K562 (cell line): Measurements from ENCODE around the gene GGA2. TPM values are rescaled to one million over a fixed set of nuclear protein-coding genes. Genes with fewer than 3 reads are reported as not detected.

Experiments
- BRD9 ChIP-seq: fragments of 450-650 bp; IDR thresholded peaks from 2 replicates; pipeline ENCODE4 v1.6.1; 2018; ENCODE audit warnings: low read depth; ENCODE audit not compliant: partially characterized antibody
- EWSR1 ChIP-seq: fragments of 450-650 bp; IDR thresholded peaks from 2 replicates; pipeline ENCODE4 v1.6.1; 2018; ENCODE audit warnings: borderline replicate concordance, mild to moderate bottlenecking, low read depth, moderate library complexity; ENCODE audit not compliant: partially characterized antibody
- FOXA3 ChIP-seq, 2 experiments: fragments of 450-650 bp in 1 of 2; sonication (generic) in 1 of 2; formaldehyde crosslinking; IDR thresholded peaks in 1 of 2; conservative IDR thresholded peaks in 1 of 2; 2 replicates each; pipeline versions ENCODE4 v1.4.0 to v1.8.0; 2020 to 2022; ENCODE audit warnings: mild to moderate bottlenecking in 2 of 2, missing genetic modification reagents in 1 of 2
- GABPB1 ChIP-seq: sonication (generic); formaldehyde crosslinking; IDR thresholded peaks from 2 replicates; pipeline ENCODE4 v1.8.0; 2022; ENCODE audit warnings: mild to moderate bottlenecking, missing genetic modification reagents
- HCFC1 ChIP-seq: IDR thresholded peaks from 2 replicates; pipeline ENCODE4 v1.6.1; 2012; ENCODE audit warnings: low read depth, low read length, improper control_type of control experiment
- IRF9 ChIP-seq: fragments of 450-650 bp; IDR thresholded peaks from 2 replicates; pipeline ENCODE4 v1.6.1; 2016; ENCODE audit warnings: missing biosample characterization, missing genetic modification characterization
- MAFF ChIP-seq: IDR thresholded peaks from 2 replicates; pipeline ENCODE4 v1.6.1; 2012; ENCODE audit warnings: low read length, improper control_type of control experiment
- MTA2 ChIP-seq: fragments of 450-650 bp; IDR thresholded peaks from 2 replicates; pipeline ENCODE4 v1.6.1; 2016; ENCODE audit warnings: low read depth
- SETDB1 ChIP-seq: IDR thresholded peaks from one replicate; pipeline ENCODE4 v1.6.1; 2012; ENCODE audit warnings: low read length, control low read depth, inconsistent platforms
- SREBF1 ChIP-seq: fragments of 150-350 bp; IDR thresholded peaks from 2 replicates; pipeline ENCODE4 v1.6.1; 2014; ENCODE audit warnings: antibody characterized with exemption, low read depth, low read length, borderline replicate concordance
- SRSF7 ChIP-seq: fragments of 200-400 bp; formaldehyde crosslinking; optimal IDR thresholded peaks from 2 replicates; pipeline ENCODE3; 2017; ENCODE audit warnings: mild to moderate bottlenecking, low read depth, low read length
- TEAD1 ChIP-seq, 2 experiments: fragments of 450-650 bp in 1 of 2; sonication (generic) in 1 of 2; formaldehyde crosslinking; IDR thresholded peaks; 2 replicates each; pipeline versions ENCODE4 v1.4.0 to v1.8.0; 2020 to 2022; ENCODE audit warnings: mild to moderate bottlenecking in 2 of 2, missing genetic modification reagents in 1 of 2
- ZNF282 ChIP-seq: sonication (generic); formaldehyde crosslinking; IDR thresholded peaks from 2 replicates; pipeline ENCODE4 v1.8.1; 2023; ENCODE audit warnings: missing genetic modification reagents
- ZNF318 ChIP-seq, 2 experiments: fragments of 450-650 bp; IDR thresholded peaks; 2 replicates each; pipeline ENCODE4 v1.6.1; 2016; ENCODE audit warnings: mild to moderate bottlenecking in 2 of 2, borderline replicate concordance in 1 of 2, low read depth in 1 of 2, moderate library complexity in 1 of 2
- ZNF431 ChIP-seq: sonication (generic); formaldehyde crosslinking; IDR thresholded peaks from 2 replicates; pipeline ENCODE4 v1.8.0; 2022; ENCODE audit warnings: mild to moderate bottlenecking, missing genetic modification reagents
- ZNF76 ChIP-seq: fragments of 250-450 bp; sonication (Bioruptor Pico); IDR thresholded peaks from 2 replicates; pipeline ENCODE4 v1.4.0; 2020; ENCODE audit warnings: mild to moderate bottlenecking, moderate library complexity, borderline replicate concordance
- polyA plus RNA-seq, 8 experiments: library from polyadenylated mRNA; depleted of rRNA in 4 of 8; stranded (reverse) in 5 of 8; unstranded in 3 of 8; fragments of >200 nt; fragmentation: Nextera tagmentation in 2 of 8; fragmentation: Illumina TruSeq in 1 of 8; extraction: Ambion mirVana in 2 of 8; extraction: Trizol in 1 of 8; gene quantifications; 2 replicates each; pipeline versions ENCODE4 v1.2.1 to v1.2.3, GENCODE V29; 2011 to 2014; ENCODE audit warnings: inconsistent platforms in 1 of 8, missing spikeins in 1 of 8
- total RNA-seq, 7 experiments: library from RNA; depleted of rRNA in 6 of 7; stranded (reverse); fragments of >200 nt in 6 of 7; fragmentation: Illumina TruSeq in 2 of 7; extraction: Trizol in 2 of 7; gene quantifications; 2 replicates each; pipeline versions ENCODE4 v1.2.1 to v1.2.3, GENCODE V29; 2011 to 2021; ENCODE audit warnings: low replicate concordance in 1 of 7

GGA2 gene
- total and polyA plus RNA-seq, 9 of the 15 experiments (the other 6 are each of a cell fraction or from before 2014, with no cell fraction given): 11.9 to 133 (median 66.3) TPM

- TF ChIP-seq FOXA3 (CRISPR knock-in tag; conservative IDR thresholded peaks at IDR 0.05 in 1 of 2, IDR thresholded peaks at IDR 0.05 in 1 of 2): 0 out of 4 replicates have a peak, but pooled peaks of 1 of the 2 experiments have one; percentile 11
- no peak for TF ChIP-seq IRF9 (tag)
- no peak for TF ChIP-seq EWSR1
- no peak for TF ChIP-seq ZNF318 (IDR thresholded peaks at IDR 0.05; ENCODE audit: borderline replicate concordance in 1 of 2, low read depth in 1 of 2)
- TF ChIP-seq ZNF282 (CRISPR knock-in tag): no peak
- TF ChIP-seq ZNF76: peak; percentile 75; the same call in 1 of the 2 replicates
- no peak for TF ChIP-seq ZNF431 (CRISPR knock-in tag)
- TF ChIP-seq HCFC1: no peak
- no peak for TF ChIP-seq MTA2
- no peak for TF ChIP-seq SRSF7
- peak; percentile 27; the same call in 1 of the 2 replicates for TF ChIP-seq GABPB1
- no peak for TF ChIP-seq BRD9
- TF ChIP-seq MAFF: no peak
- TF ChIP-seq TEAD1 (CRISPR knock-in tag; IDR thresholded peaks at IDR 0.05): peak; percentile 4 to 23; a peak in 1 of 4 replicates
- no peak for TF ChIP-seq SETDB1
- no peak for TF ChIP-seq SREBF1
Observed at GRCh38 chr16:23557779-23558702, 47.7 kb upstream of the GGA2 start (continued).
